ENCODE results near the gene HIC1.
"Not testable (repeated sequence)": the region's sequence is repeated elsewhere in the genome, so short reads cannot be mapped to it uniquely, and the experiment has no call there.

DNA sequence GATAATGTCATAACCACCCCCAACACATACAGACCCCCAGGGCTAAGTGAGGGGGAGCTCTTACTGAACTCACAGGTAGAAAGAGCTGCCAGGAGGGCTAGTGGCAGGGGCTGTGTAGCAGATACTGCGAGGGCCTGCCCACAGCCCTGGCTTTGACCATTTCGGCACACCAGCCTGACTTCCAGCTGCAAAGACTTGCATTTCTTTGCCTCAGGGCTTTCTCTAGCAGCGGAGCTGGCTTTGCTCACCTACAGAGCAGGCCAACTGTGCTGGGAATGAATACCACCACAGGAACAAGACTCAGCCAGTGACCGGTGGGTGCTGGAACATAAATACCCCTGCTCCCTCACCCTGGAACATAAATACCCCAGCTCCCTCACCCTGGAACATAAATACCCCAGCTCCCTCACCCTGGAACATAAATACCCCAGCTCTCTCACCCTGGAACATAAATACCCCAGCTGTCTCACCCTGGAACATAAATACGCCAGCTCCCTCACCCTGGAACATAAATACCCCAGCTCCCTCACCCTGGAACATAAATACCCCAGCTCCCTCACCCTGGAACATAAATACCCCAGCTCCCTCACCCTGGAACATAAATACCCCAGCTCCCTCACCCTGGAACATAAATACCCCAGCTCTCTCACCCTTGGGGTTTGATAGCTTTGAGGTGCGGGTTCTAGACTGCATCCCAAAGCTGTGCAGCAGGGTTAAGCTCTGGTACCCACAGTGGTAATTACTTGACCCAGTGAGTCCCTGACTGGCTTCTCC lies 41.5 kb upstream of the HIC1 start:
- TF ChIP-seq, protein P1, sequence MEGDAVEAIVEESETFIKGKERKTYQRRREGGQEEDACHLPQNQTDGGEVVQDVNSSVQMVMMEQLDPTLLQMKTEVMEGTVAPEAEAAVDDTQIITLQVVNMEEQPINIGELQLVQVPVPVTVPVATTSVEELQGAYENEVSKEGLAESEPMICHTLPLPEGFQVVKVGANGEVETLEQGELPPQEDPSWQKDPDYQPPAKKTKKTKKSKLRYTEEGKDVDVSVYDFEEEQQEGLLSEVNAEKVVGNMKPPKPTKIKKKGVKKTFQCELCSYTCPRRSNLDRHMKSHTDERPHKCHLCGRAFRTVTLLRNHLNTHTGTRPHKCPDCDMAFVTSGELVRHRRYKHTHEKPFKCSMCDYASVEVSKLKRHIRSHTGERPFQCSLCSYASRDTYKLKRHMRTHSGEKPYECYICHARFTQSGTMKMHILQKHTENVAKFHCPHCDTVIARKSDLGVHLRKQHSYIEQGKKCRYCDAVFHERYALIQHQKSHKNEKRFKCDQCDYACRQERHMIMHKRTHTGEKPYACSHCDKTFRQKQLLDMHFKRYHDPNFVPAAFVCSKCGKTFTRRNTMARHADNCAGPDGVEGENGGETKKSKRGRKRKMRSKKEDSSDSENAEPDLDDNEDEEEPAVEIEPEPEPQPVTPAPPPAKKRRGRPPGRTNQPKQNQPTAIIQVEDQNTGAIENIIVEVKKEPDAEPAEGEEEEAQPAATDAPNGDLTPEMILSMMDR (IDR thresholded peaks at IDR 0.05) = not testable (repeated sequence)
- not testable (repeated sequence) for TF ChIP-seq POLR2A (IDR thresholded peaks at IDR 0.05)

Data from stomach (tissue), 4 donors.